Esophagus (tissue), 2 donors: ENCODE data around the gene PRTN3. TPM values are rescaled to one million over a fixed set of nuclear protein-coding genes. Genes with fewer than 3 reads are reported as not detected.

Source experiments
- H3K27ac ChIP-seq, 2 donors: one replicate each; pipeline ENCODE4 v1.5.1; 2013; ENCODE audit warnings: low read depth in 2 of 2, mild to moderate bottlenecking in 2 of 2, inconsistent platforms in 1 of 2, low read length in 1 of 2, moderate library complexity in 1 of 2
- H3K27me3 ChIP-seq, 2 donors: one replicate each; pipeline ENCODE4 v1.6.1; 2013; ENCODE audit warnings: low read length in 2 of 2, control low read depth in 1 of 2, mild to moderate bottlenecking in 1 of 2; ENCODE audit not compliant: insufficient read depth in 2 of 2, control insufficient read depth in 1 of 2
- H3K36me3 ChIP-seq, 2 donors: one replicate each; pipeline ENCODE4 v1.6.1; 2013; ENCODE audit warnings: low read length in 1 of 2; ENCODE audit not compliant: control insufficient read depth in 2 of 2, insufficient read depth in 2 of 2
- H3K4me1 ChIP-seq, 2 donors: one replicate each; pipeline ENCODE4 v1.6.1; 2013; ENCODE audit warnings: low read length in 1 of 2; ENCODE audit not compliant: control insufficient read depth in 2 of 2, insufficient read depth in 2 of 2
- H3K4me3 ChIP-seq, 2 donors: one replicate each; pipeline ENCODE4 v1.5.1; 2013; ENCODE audit warnings: low read length in 2 of 2, mild to moderate bottlenecking in 2 of 2, low read depth in 1 of 2, moderate library complexity in 1 of 2
- H3K9me3 ChIP-seq, 2 donors: one replicate each; pipeline ENCODE4 v1.6.1; 2013; ENCODE audit warnings: mild to moderate bottlenecking in 2 of 2, low read depth in 1 of 2, low read length in 1 of 2, moderate library complexity in 1 of 2; ENCODE audit not compliant: control insufficient read depth in 2 of 2, insufficient read depth in 1 of 2
- WGBS, 2 donors: extraction: QIAGEN DNeasy Blood & Tissue Kit; methylation state at CpG; one replicate each; pipeline ENCODE4 v1.1.7; 2013; 5-methylcytosine and 5-hydroxymethylcytosine counted together
- polyA plus RNA-seq, 2 donors: library from polyadenylated mRNA; stranded (reverse); fragments of 200-250 nt; gene quantifications; one replicate each; pipeline ENCODE4 v1.2.3, GENCODE V29; 2013
- donor health status: healthy with polysubstance abuse.
- donor health status: Bipolar disorder and iron deficiency.

Gene PRTN3
- polyA plus RNA-seq, 2 donors = not detected

- Histone ChIP-seq H3K36me3 (peaks cover 0 to 16% of the 10 kb centered on the region in 2 donors), H3K27me3 (no peaks in the 10 kb centered on the region), H3K9me3 (no peaks in the 10 kb centered on the region), H3K4me1 (peaks cover 28 to 38% of the 10 kb centered on the region in 2 donors), H3K4me3 (peak overlapping the region; percentile 66 to 79), H3K27ac (peak overlapping the region; percentile 88 to 99)
- 1% methylated on average over 54 to 129 of the region's 129 CpGs for WGBS, 2 donors
Observed at GRCh38 chr19:797528-798414, 43.0 kb upstream of the PRTN3 start.

DNA sequence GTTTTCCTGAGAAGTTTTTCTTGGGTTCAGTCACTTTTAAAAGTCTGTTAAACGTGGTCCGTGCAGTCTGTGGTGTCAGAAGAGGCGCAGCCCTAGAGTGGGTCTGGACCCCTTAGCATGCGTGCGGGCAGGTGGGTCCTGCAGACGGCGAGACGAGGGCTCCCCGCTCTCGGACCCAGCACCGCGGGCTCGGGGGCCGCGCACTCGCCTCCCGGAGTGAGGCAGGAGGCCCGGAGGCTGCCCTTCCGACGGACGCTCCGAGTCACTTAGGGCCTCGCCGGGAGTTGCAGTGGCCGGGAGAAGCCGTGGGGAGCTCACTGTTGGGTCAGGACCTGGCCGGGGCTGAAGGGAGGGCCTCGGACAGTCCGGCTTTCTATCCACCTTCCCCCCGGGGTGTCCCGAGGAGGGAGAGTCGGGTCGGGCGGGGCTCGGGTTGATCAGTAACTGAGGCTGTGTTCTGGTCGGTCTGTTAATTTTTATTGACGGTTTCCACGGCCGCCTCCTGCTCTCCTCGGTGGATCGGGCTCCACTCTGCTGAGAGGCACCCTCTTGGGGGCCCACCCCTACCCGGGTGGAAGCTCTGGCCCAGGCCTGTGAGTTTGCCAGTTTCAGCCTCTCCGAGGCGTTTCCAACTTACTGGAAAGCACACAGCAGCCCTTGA, 42.3 kb upstream of the PRTN3 start:
- Histone ChIP-seq H3K4me3 (peak overlapping the region; percentile 66 to 79), H3K36me3 (peaks cover 3 to 21% of the 10 kb centered on the region in 2 donors), H3K9me3 (no peaks in the 10 kb centered on the region), H3K4me1 (peaks cover 28 to 44% of the 10 kb centered on the region in 2 donors), H3K27ac (peak overlapping the region; percentile 88 to 99), H3K27me3 (no peaks in the 10 kb centered on the region)
- WGBS, 2 donors = 1% methylated on average over 41 to 44 of the region's 44 CpGs

GRCh38 chr19:799076-799881, 41.5 kb upstream of the PRTN3 start:
- Histone ChIP-seq H3K36me3 (peaks cover 8 to 29% of the 10 kb centered on the region in 2 donors), H3K27me3 (no peaks in the 10 kb centered on the region), H3K4me3 (peak overlapping the region; percentile 66 to 79), H3K4me1 (peaks cover 28 to 44% of the 10 kb centered on the region in 2 donors), H3K9me3 (no peaks in the 10 kb centered on the region), H3K27ac (peak overlapping the region; percentile 88 to 99)
- WGBS, 2 donors = 8% methylated on average over 28 of the region's 28 CpGs

GRCh38 chr19:800360-801029, 40.3 kb upstream of the PRTN3 start:
- H3K4me3 ChIP-seq = peak overlapping the region; percentile 2 to 32
- no peaks in the 10 kb centered on the region for H3K27me3 ChIP-seq
- H3K36me3 ChIP-seq = peaks cover 17 to 41% of the 10 kb centered on the region in 2 donors
- WGBS, 2 donors = 16 to 24% methylated on average over 17 of the region's 17 CpGs
- H3K27ac ChIP-seq = peak overlapping the region; percentile 86 to 88
- H3K4me1 ChIP-seq = peaks cover 28 to 38% of the 10 kb centered on the region in 2 donors
- H3K9me3 ChIP-seq = no peaks in the 10 kb centered on the region

DNA sequence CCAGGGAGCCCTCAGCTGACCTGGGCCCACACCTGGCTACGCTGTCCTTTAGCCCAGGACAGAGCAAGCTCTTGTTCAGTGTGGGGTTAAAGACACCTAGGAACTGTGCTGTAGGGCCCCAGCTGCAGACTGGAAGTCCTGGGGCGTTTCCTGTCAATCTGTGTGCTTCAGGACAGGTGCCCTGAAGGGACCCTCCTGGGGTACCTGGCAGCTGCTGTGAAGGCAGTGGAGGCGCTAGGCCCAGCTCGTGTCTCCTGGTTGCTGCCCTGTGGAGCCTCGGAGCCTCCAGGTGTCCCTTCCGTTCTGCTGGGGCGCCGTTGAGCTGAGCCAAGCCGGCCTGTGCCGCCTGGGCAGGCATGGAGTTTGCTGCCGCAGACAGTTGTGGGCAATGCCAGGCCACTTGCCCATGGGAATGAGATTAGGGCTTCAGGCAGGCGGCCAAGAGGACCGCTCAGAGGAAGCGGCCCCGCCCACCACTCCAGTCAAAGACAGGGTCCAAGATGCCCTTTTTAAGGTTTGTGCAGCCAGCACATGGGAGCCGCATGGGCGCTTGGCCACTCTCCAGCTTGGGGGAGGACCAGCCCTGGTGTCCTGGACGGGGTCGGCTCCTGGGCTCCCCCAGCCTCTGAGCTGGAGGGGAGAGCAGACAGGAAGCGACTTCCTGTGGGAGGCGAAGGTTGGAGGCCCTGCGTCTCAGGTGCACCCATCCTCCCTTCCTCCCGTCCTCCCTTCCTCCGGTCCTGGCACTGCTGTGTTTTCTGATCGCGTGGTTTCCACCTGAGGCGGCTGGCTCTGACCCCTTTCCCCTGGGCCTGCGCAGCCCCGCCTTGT, 39.6 kb upstream of the PRTN3 start:
- Histone ChIP-seq H3K4me1 (peaks cover 28 to 36% of the 10 kb centered on the region in 2 donors), H3K36me3 (peaks cover 19 to 48% of the 10 kb centered on the region in 2 donors)

GRCh38 chr19:801861-802497, 38.8 kb upstream of the PRTN3 start:
- H3K27ac ChIP-seq = peak overlapping the region; percentile 86 to 88
- H3K9me3 ChIP-seq = no peaks in the 10 kb centered on the region
- H3K36me3 ChIP-seq = peaks cover 19 to 56% of the 10 kb centered on the region in 2 donors
- no peaks in the 10 kb centered on the region for H3K27me3 ChIP-seq
- H3K4me1 ChIP-seq = peaks cover 28 to 34% of the 10 kb centered on the region in 2 donors
- H3K4me3 ChIP-seq = peak overlapping the region in 1 of 2 donors; percentile 32
- 26 to 28% methylated on average over 23 of the region's 23 CpGs for WGBS, 2 donors

More for the DNA sequence above, 39.6 kb upstream of the PRTN3 start:
- 20 to 21% methylated on average over 28 to 29 of the region's 29 CpGs for WGBS, 2 donors
- Histone ChIP-seq H3K9me3 (no peaks in the 10 kb centered on the region), H3K4me3 (peak overlapping the region; percentile 27 to 32), H3K27me3 (no peaks in the 10 kb centered on the region), H3K27ac (peak overlapping the region; percentile 86 to 88)

GRCh38 chr19:802498-803098, 38.2 kb upstream of the PRTN3 start:
- H3K36me3 ChIP-seq = peaks cover 19 to 61% of the 10 kb centered on the region in 2 donors
- H3K27ac ChIP-seq = peak overlapping the region; percentile 20 to 21
- no peaks in the 10 kb centered on the region for H3K27me3 ChIP-seq

DNA sequence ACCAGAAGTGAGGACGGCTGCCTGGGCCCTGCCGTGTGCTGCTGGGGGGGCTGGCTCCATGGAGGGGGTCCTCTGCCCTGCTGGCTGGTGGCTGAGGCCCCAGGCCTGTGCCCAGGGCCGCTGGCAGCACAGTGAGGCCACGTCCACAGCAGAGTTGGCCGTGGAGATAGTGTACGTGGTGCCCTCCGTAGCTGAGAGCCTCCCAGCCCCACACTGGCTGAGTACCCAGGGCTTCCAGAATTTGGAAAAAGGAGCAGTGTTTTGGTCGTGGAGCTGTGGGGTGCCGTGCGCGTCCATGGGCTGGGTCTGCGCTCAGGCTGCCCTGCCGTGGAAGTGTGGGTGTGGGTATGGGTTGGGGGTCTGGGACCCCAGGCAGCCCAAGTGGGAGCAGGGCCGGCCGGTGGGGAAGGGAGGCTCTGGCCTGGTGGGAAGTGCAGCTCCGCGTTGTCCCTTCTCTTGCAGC, 37.7 kb upstream of the PRTN3 start:
- 76 to 85% methylated on average over 13 to 17 of the region's 17 CpGs for WGBS, 2 donors
- no peak overlapping the region for H3K4me3 ChIP-seq
- H3K27me3 ChIP-seq = no peaks in the 10 kb centered on the region
- peaks cover 28 to 34% of the 10 kb centered on the region in 2 donors for H3K4me1 ChIP-seq
- no peak overlapping the region for H3K27ac ChIP-seq
- H3K9me3 ChIP-seq = no peaks in the 10 kb centered on the region
- H3K36me3 ChIP-seq = peaks cover 19 to 65% of the 10 kb centered on the region in 2 donors

More at GRCh38 chr19:802498-803098, 38.2 kb upstream of the PRTN3 start:
- Histone ChIP-seq H3K4me1 (peaks cover 28 to 34% of the 10 kb centered on the region in 2 donors), H3K4me3 (peak overlapping the region in 1 of 2 donors; percentile 32), H3K9me3 (no peaks in the 10 kb centered on the region)
- 45 to 52% methylated on average over 27 to 28 of the region's 28 CpGs for WGBS, 2 donors
